ENCODE results near the gene TSPAN11. TPM values are rescaled to one million over a fixed set of nuclear protein-coding genes. Genes with fewer than 3 reads are reported as not detected.

Gene TSPAN11
- total and polyA plus RNA-seq, 2 experiments from 2014 or later = 2.1 to 6.0 TPM

DNA sequence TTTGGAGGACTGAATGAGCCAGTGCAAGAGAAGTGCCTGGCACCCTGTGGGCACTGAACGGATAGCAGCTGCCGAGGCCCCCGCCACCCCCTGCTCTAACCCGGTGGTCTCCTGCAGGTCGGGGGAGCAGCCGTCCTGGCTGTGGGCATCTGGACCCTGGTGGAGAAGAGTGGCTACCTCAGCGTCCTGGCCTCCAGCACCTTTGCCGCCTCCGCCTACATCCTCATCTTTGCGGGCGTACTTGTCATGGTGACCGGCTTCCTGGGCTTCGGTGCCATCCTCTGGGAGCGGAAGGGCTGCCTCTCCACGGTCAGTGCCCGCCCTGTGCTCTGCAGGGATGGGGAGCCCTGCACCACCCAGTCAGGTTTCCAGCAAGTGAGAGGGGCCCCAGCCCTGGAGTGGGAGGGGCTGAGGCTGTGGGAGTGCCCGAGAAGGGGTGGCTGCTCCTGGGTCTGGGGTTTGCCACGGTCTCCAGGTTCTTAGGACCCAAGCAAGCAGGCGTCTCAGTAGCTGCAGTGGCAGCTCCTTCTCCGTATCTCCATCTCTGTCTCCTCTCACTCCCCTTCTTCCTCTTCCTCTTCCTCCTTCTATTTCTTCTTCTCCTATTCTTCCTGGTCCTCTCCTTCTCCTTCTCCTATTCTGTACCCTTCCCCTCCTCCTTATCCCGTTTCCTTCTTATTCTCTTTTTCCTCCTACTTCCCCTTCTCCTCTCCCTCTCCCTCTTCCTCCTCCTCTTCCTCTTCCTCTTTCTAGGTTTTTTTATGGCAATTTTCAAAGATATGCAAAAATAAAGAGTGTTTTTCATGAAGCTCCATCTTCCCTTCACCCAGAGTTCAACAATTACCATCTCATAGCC, 37.4 kb downstream of the TSPAN11 start:
- Mint-ChIP-seq H3K27ac (no peak overlapping the region), H3K36me3 (ENCODE audit: low read depth) (no peaks in the 10 kb centered on the region), H3K4me3 (no peak overlapping the region), H3K9me3 (no peaks in the 10 kb centered on the region), H3K27me3 (ENCODE audit: insufficient read depth, low read depth, poor library complexity) (peaks cover 10% of the 10 kb centered on the region), H3K4me1 (peaks cover 7% of the 10 kb centered on the region; the same call in 2 of the 3 replicates)
- H3F3A ChIP-seq (replicated peaks; ENCODE audit: low read depth) = no peaks in the 10 kb centered on the region
- no peak overlapping the region for H3K27ac ChIP-seq (ENCODE audit: low read depth)
- H3K36me3 ChIP-seq (ENCODE audit: insufficient read depth) = no peaks in the 10 kb centered on the region
- H3K4me1 ChIP-seq (ENCODE audit: insufficient read depth) = no peaks in the 10 kb centered on the region
- no peak overlapping the region for H2AFZ ChIP-seq
- no peaks in the 10 kb centered on the region for H4K20me1 ChIP-seq (replicated peaks; ENCODE audit: insufficient read depth)
- no peaks in the 10 kb centered on the region for H3K79me2 ChIP-seq (replicated peaks; ENCODE audit: insufficient read depth)
- no peak overlapping the region for H3K4me3 ChIP-seq
- TF ChIP-seq STAT1 (IDR thresholded peaks at IDR 0.05; ENCODE audit: unreplicated experiment) (no peak), EZH2 (IDR thresholded peaks at IDR 0.05; ENCODE audit: low read depth, unreplicated experiment) (no peak), NANOG (IDR thresholded peaks at IDR 0.05; ENCODE audit: borderline replicate concordance) (no peak), ZNF114 (CRISPR knock-in tag; IDR thresholded peaks at IDR 0.05) (no peak)
- TF ChIP-seq, protein P1, sequence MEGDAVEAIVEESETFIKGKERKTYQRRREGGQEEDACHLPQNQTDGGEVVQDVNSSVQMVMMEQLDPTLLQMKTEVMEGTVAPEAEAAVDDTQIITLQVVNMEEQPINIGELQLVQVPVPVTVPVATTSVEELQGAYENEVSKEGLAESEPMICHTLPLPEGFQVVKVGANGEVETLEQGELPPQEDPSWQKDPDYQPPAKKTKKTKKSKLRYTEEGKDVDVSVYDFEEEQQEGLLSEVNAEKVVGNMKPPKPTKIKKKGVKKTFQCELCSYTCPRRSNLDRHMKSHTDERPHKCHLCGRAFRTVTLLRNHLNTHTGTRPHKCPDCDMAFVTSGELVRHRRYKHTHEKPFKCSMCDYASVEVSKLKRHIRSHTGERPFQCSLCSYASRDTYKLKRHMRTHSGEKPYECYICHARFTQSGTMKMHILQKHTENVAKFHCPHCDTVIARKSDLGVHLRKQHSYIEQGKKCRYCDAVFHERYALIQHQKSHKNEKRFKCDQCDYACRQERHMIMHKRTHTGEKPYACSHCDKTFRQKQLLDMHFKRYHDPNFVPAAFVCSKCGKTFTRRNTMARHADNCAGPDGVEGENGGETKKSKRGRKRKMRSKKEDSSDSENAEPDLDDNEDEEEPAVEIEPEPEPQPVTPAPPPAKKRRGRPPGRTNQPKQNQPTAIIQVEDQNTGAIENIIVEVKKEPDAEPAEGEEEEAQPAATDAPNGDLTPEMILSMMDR (conservative IDR thresholded peaks at IDR 0.05; ENCODE audit: low read depth in 2 of 2) = no peak
- TF ChIP-seq, protein P2, sequence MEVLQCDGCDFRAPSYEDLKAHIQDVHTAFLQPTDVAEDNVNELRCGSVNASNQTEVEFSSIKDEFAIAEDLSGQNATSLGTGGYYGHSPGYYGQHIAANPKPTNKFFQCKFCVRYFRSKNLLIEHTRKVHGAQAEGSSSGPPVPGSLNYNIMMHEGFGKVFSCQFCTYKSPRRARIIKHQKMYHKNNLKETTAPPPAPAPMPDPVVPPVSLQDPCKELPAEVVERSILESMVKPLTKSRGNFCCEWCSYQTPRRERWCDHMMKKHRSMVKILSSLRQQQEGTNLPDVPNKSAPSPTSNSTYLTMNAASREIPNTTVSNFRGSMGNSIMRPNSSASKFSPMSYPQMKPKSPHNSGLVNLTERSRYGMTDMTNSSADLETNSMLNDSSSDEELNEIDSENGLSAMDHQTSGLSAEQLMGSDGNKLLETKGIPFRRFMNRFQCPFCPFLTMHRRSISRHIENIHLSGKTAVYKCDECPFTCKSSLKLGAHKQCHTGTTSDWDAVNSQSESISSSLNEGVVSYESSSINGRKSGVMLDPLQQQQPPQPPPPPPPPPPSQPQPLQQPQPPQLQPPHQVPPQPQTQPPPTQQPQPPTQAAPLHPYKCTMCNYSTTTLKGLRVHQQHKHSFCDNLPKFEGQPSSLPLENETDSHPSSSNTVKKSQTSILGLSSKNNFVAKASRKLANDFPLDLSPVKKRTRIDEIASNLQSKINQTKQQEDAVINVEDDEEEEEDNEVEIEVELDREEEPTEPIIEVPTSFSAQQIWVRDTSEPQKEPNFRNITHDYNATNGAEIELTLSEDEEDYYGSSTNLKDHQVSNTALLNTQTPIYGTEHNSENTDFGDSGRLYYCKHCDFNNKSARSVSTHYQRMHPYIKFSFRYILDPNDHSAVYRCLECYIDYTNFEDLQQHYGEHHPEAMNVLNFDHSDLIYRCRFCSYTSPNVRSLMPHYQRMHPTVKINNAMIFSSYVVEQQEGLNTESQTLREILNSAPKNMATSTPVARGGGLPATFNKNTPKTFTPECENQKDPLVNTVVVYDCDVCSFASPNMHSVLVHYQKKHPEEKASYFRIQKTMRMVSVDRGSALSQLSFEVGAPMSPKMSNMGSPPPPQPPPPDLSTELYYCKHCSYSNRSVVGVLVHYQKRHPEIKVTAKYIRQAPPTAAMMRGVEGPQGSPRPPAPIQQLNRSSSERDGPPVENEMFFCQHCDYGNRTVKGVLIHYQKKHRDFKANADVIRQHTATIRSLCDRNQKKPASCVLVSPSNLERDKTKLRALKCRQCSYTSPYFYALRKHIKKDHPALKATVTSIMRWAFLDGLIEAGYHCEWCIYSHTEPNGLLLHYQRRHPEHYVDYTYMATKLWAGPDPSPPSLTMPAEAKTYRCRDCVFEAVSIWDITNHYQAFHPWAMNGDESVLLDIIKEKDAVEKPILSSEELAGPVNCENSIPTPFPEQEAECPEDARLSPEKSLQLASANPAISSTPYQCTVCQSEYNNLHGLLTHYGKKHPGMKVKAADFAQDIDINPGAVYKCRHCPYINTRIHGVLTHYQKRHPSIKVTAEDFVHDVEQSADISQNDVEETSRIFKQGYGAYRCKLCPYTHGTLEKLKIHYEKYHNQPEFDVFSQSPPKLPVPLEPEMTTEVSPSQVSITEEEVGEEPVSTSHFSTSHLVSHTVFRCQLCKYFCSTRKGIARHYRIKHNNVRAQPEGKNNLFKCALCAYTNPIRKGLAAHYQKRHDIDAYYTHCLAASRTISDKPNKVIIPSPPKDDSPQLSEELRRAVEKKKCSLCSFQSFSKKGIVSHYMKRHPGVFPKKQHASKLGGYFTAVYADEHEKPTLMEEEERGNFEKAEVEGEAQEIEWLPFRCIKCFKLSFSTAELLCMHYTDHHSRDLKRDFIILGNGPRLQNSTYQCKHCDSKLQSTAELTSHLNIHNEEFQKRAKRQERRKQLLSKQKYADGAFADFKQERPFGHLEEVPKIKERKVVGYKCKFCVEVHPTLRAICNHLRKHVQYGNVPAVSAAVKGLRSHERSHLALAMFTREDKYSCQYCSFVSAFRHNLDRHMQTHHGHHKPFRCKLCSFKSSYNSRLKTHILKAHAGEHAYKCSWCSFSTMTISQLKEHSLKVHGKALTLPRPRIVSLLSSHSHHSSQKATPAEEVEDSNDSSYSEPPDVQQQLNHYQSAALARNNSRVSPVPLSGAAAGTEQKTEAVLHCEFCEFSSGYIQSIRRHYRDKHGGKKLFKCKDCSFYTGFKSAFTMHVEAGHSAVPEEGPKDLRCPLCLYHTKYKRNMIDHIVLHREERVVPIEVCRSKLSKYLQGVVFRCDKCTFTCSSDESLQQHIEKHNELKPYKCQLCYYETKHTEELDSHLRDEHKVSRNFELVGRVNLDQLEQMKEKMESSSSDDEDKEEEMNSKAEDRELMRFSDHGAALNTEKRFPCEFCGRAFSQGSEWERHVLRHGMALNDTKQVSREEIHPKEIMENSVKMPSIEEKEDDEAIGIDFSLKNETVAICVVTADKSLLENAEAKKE (CRISPR knock-in tag; IDR thresholded peaks at IDR 0.05) = no peak
- H3K9me2 ChIP-seq (ENCODE audit: insufficient read depth) = no peaks in the 10 kb centered on the region
- H3K4me2 ChIP-seq = no peak overlapping the region
- ATAC-seq (peak; percentile 33), DNase-seq (ENCODE audit: low spot score) (no peak)
- H3K27me3 ChIP-seq (ENCODE audit: insufficient read depth) = no peaks in the 10 kb centered on the region

Data from GM23338 (cell line).